ENCODE data around the gene IFNK.

IFNK gene

GRCh38 chr9:27514551-27514950 is 9.5 kb upstream of the IFNK start:
- DNase-seq, result no peak

GRCh38 chr9:27518006-27518405 is 6.1 kb upstream of the IFNK start:
- DNase-seq, result no peak

GRCh38 chr9:27518809-27519208 is 5.3 kb upstream of the IFNK start:
- DNase-seq, result no peak

GRCh38 chr9:27519466-27520465 is 4.3 kb upstream of the IFNK start:
- no peak for DNase-seq

- DNase-seq, result no peak
These were observed 3.1 kb upstream of the IFNK start for GRCh38 chr9:27520986-27521385.

- DNase-seq, result no peak
These were observed 949 bp upstream of the IFNK start for GRCh38 chr9:27523141-27523540.

- no peak for DNase-seq
These were observed 3.6 kb downstream of the IFNK start for GRCh38 chr9:27527702-27528075.

GRCh38 chr9:27528076-27528885 is 4.2 kb downstream of the IFNK start:
- peak; percentile 57 to 68 for DNase-seq

- DNase-seq, result peak; percentile 50 to 56
These were observed 4.8 kb downstream of the IFNK start for GRCh38 chr9:27528886-27529315.

- DNase-seq, result peak; percentile 81 to 84
These were observed 5.5 kb downstream of the IFNK start, which contains the start of gene MOB3B for GRCh38 chr9:27529316-27530278. MOB3B (minus strand) TSS chr9:27529814; CDS start chr9:27455550, 74,264 bp downstream.

- no peak for DNase-seq
These were observed 7.0 kb downstream of the IFNK start for GRCh38 chr9:27530915-27531755.

- DNase-seq, result no peak
These were observed 8.0 kb downstream of the IFNK start for GRCh38 chr9:27532046-27532445.

- DNase-seq, result no peak
These were observed 9.2 kb downstream of the IFNK start for GRCh38 chr9:27533311-27533710.

GRCh38 chr9:27534131-27534530 is 10.0 kb downstream of the IFNK start:
- DNase-seq, result no peak

- no peak for DNase-seq
These were observed 10.6 kb downstream of the IFNK start for GRCh38 chr9:27534658-27535209.

- no peak for DNase-seq
These were observed 11.6 kb downstream of the IFNK start for GRCh38 chr9:27535701-27536118.

- DNase-seq, result no peak
These were observed 12.1 kb downstream of the IFNK start for GRCh38 chr9:27536168-27536567.

- no peak for DNase-seq
These were observed 12.9 kb downstream of the IFNK start for GRCh38 chr9:27537027-27537435.

- DNase-seq, result no peak
These were observed 13.7 kb downstream of the IFNK start for GRCh38 chr9:27537756-27538155.

GRCh38 chr9:27538647-27539046 is 14.6 kb downstream of the IFNK start:
- no peak for DNase-seq

Data from activated CD4-positive, alpha-beta T cell treated with anti-CD3 and anti-CD28 coated beads, Interleukin-2, amount 50 U/mL, for 48 hours (primary cell).